ENCODE data around the gene ATP6V0A1.

- TF ChIP-seq, protein P1, sequence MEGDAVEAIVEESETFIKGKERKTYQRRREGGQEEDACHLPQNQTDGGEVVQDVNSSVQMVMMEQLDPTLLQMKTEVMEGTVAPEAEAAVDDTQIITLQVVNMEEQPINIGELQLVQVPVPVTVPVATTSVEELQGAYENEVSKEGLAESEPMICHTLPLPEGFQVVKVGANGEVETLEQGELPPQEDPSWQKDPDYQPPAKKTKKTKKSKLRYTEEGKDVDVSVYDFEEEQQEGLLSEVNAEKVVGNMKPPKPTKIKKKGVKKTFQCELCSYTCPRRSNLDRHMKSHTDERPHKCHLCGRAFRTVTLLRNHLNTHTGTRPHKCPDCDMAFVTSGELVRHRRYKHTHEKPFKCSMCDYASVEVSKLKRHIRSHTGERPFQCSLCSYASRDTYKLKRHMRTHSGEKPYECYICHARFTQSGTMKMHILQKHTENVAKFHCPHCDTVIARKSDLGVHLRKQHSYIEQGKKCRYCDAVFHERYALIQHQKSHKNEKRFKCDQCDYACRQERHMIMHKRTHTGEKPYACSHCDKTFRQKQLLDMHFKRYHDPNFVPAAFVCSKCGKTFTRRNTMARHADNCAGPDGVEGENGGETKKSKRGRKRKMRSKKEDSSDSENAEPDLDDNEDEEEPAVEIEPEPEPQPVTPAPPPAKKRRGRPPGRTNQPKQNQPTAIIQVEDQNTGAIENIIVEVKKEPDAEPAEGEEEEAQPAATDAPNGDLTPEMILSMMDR (IDR thresholded peaks at IDR 0.05), result no peak
- TF ChIP-seq, protein P2, sequence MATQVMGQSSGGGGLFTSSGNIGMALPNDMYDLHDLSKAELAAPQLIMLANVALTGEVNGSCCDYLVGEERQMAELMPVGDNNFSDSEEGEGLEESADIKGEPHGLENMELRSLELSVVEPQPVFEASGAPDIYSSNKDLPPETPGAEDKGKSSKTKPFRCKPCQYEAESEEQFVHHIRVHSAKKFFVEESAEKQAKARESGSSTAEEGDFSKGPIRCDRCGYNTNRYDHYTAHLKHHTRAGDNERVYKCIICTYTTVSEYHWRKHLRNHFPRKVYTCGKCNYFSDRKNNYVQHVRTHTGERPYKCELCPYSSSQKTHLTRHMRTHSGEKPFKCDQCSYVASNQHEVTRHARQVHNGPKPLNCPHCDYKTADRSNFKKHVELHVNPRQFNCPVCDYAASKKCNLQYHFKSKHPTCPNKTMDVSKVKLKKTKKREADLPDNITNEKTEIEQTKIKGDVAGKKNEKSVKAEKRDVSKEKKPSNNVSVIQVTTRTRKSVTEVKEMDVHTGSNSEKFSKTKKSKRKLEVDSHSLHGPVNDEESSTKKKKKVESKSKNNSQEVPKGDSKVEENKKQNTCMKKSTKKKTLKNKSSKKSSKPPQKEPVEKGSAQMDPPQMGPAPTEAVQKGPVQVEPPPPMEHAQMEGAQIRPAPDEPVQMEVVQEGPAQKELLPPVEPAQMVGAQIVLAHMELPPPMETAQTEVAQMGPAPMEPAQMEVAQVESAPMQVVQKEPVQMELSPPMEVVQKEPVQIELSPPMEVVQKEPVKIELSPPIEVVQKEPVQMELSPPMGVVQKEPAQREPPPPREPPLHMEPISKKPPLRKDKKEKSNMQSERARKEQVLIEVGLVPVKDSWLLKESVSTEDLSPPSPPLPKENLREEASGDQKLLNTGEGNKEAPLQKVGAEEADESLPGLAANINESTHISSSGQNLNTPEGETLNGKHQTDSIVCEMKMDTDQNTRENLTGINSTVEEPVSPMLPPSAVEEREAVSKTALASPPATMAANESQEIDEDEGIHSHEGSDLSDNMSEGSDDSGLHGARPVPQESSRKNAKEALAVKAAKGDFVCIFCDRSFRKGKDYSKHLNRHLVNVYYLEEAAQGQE (IDR thresholded peaks at IDR 0.05; ENCODE audit: insufficient read depth in 1 of 2, low read depth in 2 of 2, low read length in 1 of 2), result no peak
- no peak for TF ChIP-seq TCF7L2 (IDR thresholded peaks at IDR 0.05; ENCODE audit: low read depth, low read length)
Observed at GRCh38 chr17:42441371-42442195, 17.1 kb upstream of the ATP6V0A1 start.

Measured in Panc1 (cell line).